ENCODE data around the gene C9orf72.

DNA sequence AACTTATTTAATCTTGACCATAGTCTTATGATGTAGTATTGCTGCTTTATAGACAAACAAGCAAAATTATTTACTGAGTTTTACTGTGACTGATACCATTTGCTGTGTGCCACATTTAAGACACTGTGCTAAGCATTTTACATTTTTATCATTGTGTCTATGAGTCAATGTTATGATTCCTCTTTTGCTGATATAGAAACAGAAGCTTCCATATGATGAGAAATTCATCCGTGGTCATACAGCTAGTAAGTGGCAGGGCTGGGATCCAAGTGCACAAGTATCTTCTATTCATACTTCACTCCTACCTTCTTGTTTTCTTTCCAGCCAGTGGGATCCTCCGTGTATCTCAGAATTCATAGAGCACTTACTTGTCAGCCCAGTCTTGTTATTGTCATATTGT lies 66.3 kb downstream of the C9orf72 start:
- TF ChIP-seq CTCF (IDR thresholded peaks at IDR 0.05) (no peak), POLR2A (IDR thresholded peaks at IDR 0.05) (no peak)
